ENCODE results near the gene ZCCHC14.

ZCCHC14 gene

DNA sequence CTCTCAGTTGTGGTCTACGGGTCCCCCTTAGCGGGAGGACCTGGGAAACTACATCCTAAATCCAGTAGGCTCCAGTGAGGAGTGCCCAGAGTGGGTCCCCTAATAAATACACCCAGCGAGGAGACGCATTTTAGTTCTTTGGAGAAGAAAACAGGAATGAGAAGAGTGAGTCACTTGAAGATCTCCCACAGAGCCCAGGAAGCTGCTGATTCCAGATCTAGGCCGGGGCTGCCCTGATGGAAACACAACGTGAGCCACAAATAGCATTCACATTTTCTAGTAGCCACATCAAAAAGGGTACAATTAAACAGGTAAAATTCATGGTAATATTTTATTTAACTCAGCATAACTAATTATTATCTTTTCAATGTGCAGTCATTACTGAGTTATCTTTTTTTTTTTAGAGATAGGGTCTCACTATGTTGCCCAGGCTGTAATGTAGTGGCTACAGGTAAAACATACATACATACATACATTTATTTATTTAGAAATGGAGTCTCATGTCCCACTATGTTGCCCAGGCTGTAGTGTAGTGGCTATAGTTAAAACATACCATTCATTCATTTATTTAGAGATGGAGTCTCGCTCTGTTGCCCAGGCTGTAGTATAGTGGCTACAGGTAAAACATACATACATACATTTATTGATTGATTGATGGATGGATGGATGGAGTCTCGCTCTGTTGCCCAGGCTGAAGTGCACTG is 130.8 kb downstream of the ZCCHC14 start:
- no peak for DNase-seq (ENCODE audit: low spot score)

DNA sequence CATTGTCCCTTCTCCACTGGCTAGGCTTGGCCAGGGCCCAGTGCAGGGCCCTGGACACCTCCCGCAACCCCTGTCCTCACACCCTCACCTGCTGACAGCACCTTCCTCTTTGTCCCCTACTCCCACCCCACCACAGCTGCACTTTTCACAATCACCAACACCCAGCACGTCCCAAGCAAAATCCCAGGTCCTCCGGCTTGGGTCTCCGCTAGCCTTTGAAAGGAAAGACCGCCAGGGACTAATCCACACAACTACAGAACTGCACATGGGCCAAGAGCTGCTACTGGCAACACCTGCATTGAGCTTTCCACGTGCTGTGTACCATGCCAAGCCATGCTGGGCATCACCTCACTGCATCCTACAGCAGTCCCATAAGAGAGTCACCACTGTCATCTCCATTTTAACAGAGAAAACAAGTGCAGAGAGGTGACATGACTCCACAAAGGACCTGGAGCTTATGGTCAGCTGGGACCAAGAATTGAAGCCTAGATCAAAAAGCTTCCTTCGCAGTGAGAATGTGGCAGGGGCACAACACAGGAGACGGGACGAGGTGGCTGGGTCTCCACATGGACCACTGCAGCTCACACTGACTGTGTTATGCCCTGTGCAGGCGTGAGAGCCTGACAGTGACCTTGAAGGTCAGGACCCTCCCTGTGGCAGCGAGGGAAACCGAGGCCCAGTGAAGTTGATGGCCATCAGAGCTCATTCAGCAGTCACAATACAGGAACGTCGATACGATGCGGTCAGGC is 131.8 kb downstream of the ZCCHC14 start:
- no peak for DNase-seq (ENCODE audit: low spot score)

DNA sequence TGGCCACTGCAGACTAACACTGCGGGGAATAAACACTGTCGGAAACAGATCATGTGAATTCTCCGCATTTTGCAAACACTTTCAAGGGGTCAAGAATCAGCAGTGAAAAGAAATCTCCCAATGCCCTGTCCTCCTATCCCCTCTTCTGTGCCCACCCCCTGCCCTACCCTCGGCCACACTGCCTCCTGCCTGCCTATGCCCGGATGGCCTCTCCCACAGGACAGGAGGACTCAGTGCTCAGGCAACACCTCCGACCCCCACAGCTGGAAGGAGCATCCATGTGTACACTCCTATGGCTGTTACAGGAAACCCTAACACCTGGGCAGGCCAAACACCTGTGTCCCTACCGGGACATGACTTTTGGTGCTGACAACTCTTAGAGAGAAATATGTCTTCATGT is 133.7 kb downstream of the ZCCHC14 start:
- no peak for DNase-seq (ENCODE audit: low spot score)

DNA sequence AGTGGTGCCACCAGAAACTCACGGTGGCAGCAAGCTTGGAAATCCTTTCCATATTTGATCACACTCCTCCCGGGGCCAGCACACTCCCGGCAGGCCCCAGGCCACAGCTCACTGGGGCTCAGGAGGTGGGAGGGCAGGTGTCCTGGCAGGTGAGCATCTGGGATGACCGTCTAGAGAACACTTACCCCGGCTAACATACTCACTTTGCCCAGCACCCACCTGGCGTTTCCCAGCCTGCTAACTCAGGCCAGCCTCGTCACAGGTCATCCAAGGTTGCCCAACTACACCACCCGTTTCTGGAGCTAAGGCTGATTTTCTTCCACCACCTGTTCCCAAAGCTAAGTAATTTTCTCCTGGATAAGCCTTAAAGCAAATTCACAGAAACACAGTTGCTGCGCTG is 134.1 kb downstream of the ZCCHC14 start:
- no peak for DNase-seq (ENCODE audit: low spot score)

DNA sequence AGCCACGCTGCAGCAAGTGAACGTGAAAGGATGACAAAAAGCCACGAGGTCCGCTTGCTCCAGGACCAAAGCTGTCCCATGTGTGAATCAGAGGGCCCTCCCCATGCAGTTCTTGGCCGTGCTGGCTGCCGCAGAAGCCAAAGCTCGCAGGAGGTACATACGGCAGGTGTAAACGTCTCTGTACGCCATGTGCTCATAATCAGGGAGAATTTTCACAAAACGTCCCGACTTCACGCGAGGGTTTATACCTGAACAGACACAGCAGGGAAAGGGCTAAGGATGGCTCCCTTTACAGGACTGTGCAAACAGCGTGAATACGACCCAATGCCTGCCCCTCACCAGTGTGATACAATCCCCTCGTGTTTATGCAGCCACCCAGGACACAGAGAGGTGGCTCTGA is 134.6 kb downstream of the ZCCHC14 start:
- no peak for DNase-seq (ENCODE audit: low spot score)

DNA sequence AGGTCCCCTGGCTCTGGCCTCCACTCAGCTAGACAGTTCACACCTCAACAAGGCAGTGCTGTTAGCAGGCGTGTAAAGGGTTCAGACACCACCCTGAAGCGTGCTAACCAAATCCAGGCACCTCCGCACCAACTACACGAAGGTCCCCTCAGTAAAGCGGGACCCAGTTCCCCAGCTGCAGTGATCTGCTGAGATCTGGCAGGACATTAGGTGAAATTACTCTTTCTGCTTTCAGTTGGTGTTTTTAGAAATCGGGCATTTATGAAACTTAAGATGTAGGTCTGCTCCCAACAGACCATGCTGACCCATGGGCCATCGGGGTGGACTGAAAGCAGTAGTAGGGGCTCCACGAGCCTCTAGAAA is 136.4 kb downstream of the ZCCHC14 start:
- DNase-seq (ENCODE audit: low spot score): no peak
